Pulmonary artery endothelial cell (primary cell): ENCODE results near the gene S100A10. TPM values are rescaled to one million over a fixed set of nuclear protein-coding genes. Genes with fewer than 3 reads are reported as not detected.

Experiments
- DNase-seq: peaks from one replicate; pipeline ENCODE4 v3.0.0-alpha.2; 2011; ENCODE audit warnings: low read depth, low spot score
- total RNA-seq: library from RNA; depleted of rRNA; stranded (reverse); fragments of >200 nt; gene quantifications from 2 replicates; pipeline ENCODE4 v1.2.3, GENCODE V29; 2014

S100A10 gene
- total RNA-seq, 1 donor from 2014 or later, result 182 TPM

GRCh38 chr1:151988405-151988923 is 5.2 kb downstream of the S100A10 start:
- no peak for DNase-seq

GRCh38 chr1:151986501-151987190 is 7.0 kb downstream of the S100A10 start:
- DNase-seq, result no peak

- no peak for DNase-seq
Observed at GRCh38 chr1:151985768-151986167, 7.9 kb downstream of the S100A10 start.

GRCh38 chr1:151985270-151985669 is 8.4 kb downstream of the S100A10 start:
- no peak for DNase-seq

GRCh38 chr1:151984313-151984956 is 9.2 kb downstream of the S100A10 start:
- no peak for DNase-seq

- no peak for DNase-seq
Observed at GRCh38 chr1:151982300-151983005, 11.2 kb downstream of the S100A10 start.

- DNase-seq, result no peak
Observed at GRCh38 chr1:151981178-151981525, 12.5 kb downstream of the S100A10 start.

- DNase-seq, result no peak
Observed at GRCh38 chr1:151980287-151981177, 13.1 kb downstream of the S100A10 start.

GRCh38 chr1:151978922-151979321 is 14.7 kb downstream of the S100A10 start:
- DNase-seq, result no peak

- DNase-seq, result no peak
Observed at GRCh38 chr1:151977662-151978230, 15.9 kb downstream of the S100A10 start.

GRCh38 chr1:151976858-151977257 is 16.8 kb downstream of the S100A10 start:
- no peak for DNase-seq

- no peak for DNase-seq
Observed at GRCh38 chr1:151976015-151976343, 17.7 kb downstream of the S100A10 start.

GRCh38 chr1:151975311-151976014 is 18.2 kb downstream of the S100A10 start:
- DNase-seq, result no peak

GRCh38 chr1:151972542-151973248 is 21.0 kb downstream of the S100A10 start:
- no peak for DNase-seq

GRCh38 chr1:151970626-151971025 is 23.0 kb downstream of the S100A10 start:
- DNase-seq, result no peak

- no peak for DNase-seq
Observed at GRCh38 chr1:151970128-151970527, 23.5 kb downstream of the S100A10 start.

- no peak for DNase-seq
Observed at GRCh38 chr1:151968791-151969399, 24.8 kb downstream of the S100A10 start.

- no peak for DNase-seq
Observed at GRCh38 chr1:151968058-151968457, 25.6 kb downstream of the S100A10 start.

GRCh38 chr1:151967091-151967490 is 26.6 kb downstream of the S100A10 start:
- DNase-seq, result no peak
